Measurements from ENCODE around the gene SULF2.

Gene SULF2

DNA sequence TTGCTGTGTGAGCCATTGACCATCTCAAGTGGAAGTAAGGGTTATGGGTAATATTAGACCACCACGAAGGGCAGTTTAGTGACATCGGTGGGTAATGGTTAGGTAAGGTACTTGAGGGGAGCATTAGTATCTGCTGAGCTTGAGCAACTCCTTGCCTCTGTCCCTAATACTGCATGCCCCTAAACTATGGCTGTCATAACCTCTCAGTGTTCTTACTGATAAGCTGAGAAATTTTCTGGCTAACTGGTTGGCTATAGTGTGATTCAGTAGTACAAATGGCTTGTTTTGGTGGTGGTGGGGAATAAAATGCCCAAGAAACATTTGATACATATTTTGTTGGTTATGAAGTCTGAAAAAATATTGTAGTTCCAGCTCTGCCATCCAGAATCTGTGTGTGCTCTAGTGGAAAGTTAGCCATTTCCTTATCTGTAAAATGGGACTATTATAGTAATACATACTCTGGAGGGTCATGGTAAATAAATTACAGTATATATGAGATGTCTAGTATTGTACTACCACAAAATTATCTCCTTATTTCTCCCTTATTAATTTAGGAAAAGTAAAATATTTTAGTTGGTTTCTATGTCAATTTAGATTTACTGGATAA lies 170.5 kb downstream of the SULF2 start:
- no peak for DNase-seq (ENCODE audit: low read depth in 1 of 2, low spot score in 1 of 2)

DNA sequence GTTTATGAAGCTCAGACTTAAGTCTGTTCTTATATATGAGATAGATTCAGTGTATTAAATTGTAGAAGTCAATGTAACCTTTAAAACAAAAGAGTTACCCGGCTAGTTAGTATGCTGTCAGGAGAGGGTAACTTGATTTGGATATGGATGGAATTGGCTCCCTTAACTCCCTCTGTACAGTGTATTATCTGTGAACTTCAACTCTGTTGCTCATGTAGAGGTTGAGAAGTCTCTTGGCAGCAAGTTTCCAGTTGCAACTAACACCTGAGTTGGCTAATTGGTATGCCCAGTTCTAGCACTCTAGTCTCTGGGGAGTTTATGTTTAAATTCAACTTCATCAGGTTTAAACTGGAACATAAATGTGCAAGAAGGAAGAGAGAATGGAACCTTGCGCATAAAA lies 172.6 kb downstream of the SULF2 start:
- no peak for DNase-seq (ENCODE audit: low read depth in 1 of 2, low spot score in 1 of 2)

DNA sequence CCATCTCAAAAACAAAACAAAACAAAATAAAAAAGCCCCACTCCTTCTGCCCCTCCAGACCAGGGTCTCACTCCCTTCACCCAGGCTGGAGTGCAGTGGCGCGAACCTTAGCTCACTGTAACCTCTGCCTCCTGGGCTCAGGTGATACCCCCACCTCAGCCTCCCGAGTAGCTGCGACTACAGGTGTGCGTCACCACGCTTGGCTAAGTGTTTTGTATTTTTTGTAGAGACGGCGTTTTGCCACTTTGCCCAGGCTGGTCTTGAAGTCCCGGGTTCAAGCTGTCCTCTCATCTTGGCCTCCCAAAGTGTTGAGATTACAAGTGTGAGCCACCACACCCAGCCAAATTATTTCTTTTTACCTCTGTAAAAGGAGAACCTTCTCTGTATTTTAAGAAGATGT lies 173.5 kb downstream of the SULF2 start:
- DNase-seq (ENCODE audit: low read depth in 1 of 2, low spot score in 1 of 2): no peak

DNA sequence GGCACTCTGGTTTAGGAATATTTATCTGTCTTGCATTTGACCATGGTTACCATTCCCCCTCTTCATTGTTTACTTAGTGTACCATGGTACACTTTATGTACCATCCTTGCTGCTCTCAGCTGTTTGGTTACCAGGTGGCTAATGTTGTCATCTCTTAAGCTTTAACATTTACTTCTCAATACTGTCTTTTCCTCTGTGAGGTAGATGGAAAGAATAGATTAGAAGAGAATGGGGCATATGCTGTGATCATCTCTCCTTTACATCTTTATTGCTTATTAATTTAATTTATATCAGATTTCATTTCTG lies 174.4 kb downstream of the SULF2 start:
- DNase-seq (ENCODE audit: low read depth in 1 of 2, low spot score in 1 of 2): no peak

DNA sequence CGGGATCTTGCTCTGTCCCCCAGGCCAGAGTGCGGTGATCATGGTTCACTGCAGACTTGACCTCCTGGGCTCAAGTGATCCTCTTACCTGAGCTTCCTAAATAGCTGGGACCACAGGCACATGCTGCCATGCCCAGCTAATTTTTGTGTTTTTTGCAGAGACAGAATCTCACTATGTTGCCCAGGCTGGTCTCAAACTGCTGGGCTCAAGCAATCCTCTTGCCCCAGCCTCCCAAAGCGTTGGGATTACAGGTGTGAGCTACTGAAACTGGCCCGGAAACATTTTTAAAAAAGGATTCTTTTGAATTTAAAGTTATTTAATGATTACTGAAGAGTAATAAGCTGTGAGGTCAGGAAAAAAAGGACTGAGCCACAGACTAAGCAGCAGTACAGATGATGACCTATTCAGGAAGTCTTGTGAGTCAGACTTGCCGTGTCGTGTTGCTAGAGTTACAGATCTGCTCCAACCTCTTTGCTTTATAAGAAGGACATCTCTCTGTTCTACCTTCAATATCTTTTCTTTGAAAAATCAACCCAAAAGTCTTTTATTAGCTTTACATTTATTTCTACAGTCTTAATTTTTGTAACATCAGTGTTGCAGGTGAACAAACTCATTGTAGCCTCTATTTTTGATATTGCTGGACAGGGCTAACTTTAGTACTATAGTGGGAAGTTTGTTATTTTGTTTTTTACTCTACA lies 174.9 kb downstream of the SULF2 start:
- DNase-seq (ENCODE audit: low read depth in 1 of 2, low spot score in 1 of 2): peak; percentile 32 to 78

DNA sequence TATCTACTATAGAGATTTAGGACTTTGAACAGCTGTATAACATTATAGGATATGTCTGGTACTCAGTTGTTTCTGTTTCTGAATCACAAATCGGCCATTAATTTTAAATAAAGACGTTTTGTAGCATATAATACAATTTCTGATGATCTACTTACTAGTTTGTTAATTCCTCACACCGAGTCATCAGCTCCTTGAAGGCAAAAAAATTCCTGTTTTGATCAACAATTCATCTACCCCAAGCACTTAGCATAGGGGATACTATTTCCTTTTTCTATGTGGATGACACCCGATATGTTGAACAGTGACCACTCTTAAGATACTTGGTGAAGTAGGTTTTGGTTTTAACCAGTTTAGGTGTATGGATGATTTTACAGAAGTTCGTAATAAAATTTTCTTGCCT lies 176.3 kb downstream of the SULF2 start:
- no peak for DNase-seq (ENCODE audit: low read depth in 1 of 2, low spot score in 1 of 2)

Measured in activated CD4-positive, alpha-beta T cell treated with anti-CD3 and anti-CD28 coated beads, Interleukin-2, amount 50 U/mL, for 24 hours (primary cell).